HEK293 (cell line): ENCODE measurements around the gene MCHR1.
A peak's percentile ranks its signal among the peaks of the same experiment; 100 is the strongest.

ENCODE experiments used
- CTCF ChIA-PET: fragments of 350-600 bp; formaldehyde crosslinking; extraction: SDS; loops from one replicate; lab custom pipeline; 2021; ENCODE audit warnings: antibody characterized with exemption; lab: Yijun Ruan, JAX
- POLR2A ChIA-PET: fragments of 300-600 bp; formaldehyde crosslinking; extraction: SDS; loops from one replicate; lab custom pipeline; 2020; ENCODE audit warnings: antibody characterized with exemption, inconsistent platforms; lab: Yijun Ruan, JAX
- H3K27ac ChIP-seq: fragments of 200-500 bp; sonication (Bioruptor generic); 2 replicates; pipeline ENCODE4 v1.5.1; 2014; ENCODE audit warnings: low read depth, low read length, control low read depth, inconsistent platforms; ENCODE audit errors: extremely low read depth
- H3K36me3 ChIP-seq, 2 experiments: fragments of 200-500 bp in 1 of 2; sonication (Bioruptor generic) in 1 of 2; 1 replicate in 1 of 2; 2 replicates in 1 of 2; pipeline ENCODE4 v1.5.1; 2014 to 2017; ENCODE audit warnings: inconsistent platforms in 2 of 2, low read length in 2 of 2; ENCODE audit not compliant: control insufficient read depth in 2 of 2, insufficient read depth in 1 of 2
- H3K4me1 ChIP-seq: fragments of 200-500 bp; sonication (Bioruptor generic); 2 replicates; pipeline ENCODE4 v1.5.1; 2014; ENCODE audit warnings: mild to moderate bottlenecking, low read length, inconsistent platforms; ENCODE audit not compliant: control insufficient read depth, insufficient read depth
- H3K4me3 ChIP-seq: 2 replicates; pipeline ENCODE4 v1.5.1; 2011; ENCODE audit warnings: low read depth, mild to moderate bottlenecking, control low read depth, low read length, moderate library complexity
- H3K9me3 ChIP-seq: fragments of 200-500 bp; sonication (Bioruptor generic); 2 replicates; pipeline ENCODE4 v1.5.1; 2014; ENCODE audit warnings: low read depth, low read length, inconsistent platforms; ENCODE audit not compliant: control insufficient read depth, insufficient read depth
- FEZF1 ChIP-seq: fragments of 450-650 bp; formaldehyde crosslinking; IDR thresholded peaks from 2 replicates; pipeline ENCODE4 v1.5.1; 2016; ENCODE audit warnings: missing biosample characterization, missing genetic modification characterization
- HOXD13 ChIP-seq: sonication (generic); formaldehyde crosslinking; IDR thresholded peaks from 2 replicates; pipeline ENCODE4 v1.8.0; 2022; ENCODE audit warnings: missing genetic modification reagents, borderline replicate concordance
- KLF7 ChIP-seq: fragments of 450-650 bp; formaldehyde crosslinking; IDR thresholded peaks from 2 replicates; pipeline ENCODE4 v1.5.1; 2016; ENCODE audit warnings: missing biosample characterization, missing genetic modification characterization, borderline replicate concordance
- MEIS1 ChIP-seq: sonication (generic); formaldehyde crosslinking; IDR thresholded peaks from 2 replicates; pipeline ENCODE4 v1.8.1; 2022; ENCODE audit warnings: missing genetic modification reagents, mild to moderate bottlenecking, borderline replicate concordance
- PBX3 ChIP-seq: sonication (generic); formaldehyde crosslinking; IDR thresholded peaks from 2 replicates; pipeline ENCODE4 v1.8.1; 2022; ENCODE audit warnings: mild to moderate bottlenecking, moderate library complexity, missing genetic modification reagents
- SETDB1 ChIP-seq: IDR thresholded peaks from one replicate; pipeline ENCODE4 v1.6.1; 2017; ENCODE audit warnings: mild to moderate bottlenecking, low read length, moderate library complexity, mixed read lengths; ENCODE audit not compliant: insufficient read length
- YY1 ChIP-seq: fragments of 450-650 bp; formaldehyde crosslinking; IDR thresholded peaks from 2 replicates; pipeline ENCODE4 v1.5.1; 2018; ENCODE audit warnings: missing biosample characterization, missing genetic modification characterization
- ZNF302 ChIP-seq: fragments of 450-650 bp; formaldehyde crosslinking; IDR thresholded peaks from 2 replicates; pipeline ENCODE4 v1.5.1; 2016; ENCODE audit warnings: missing biosample characterization, missing genetic modification characterization, low read depth
- ZNF521 ChIP-seq: fragments of 450-650 bp; formaldehyde crosslinking; IDR thresholded peaks from 2 replicates; pipeline ENCODE4 v1.5.1; 2017; ENCODE audit warnings: missing biosample characterization, mild to moderate bottlenecking, missing genetic modification characterization
- ZNF580 ChIP-seq: fragments of 450-650 bp; formaldehyde crosslinking; IDR thresholded peaks from 2 replicates; pipeline ENCODE4 v1.5.1; 2016; ENCODE audit warnings: missing biosample characterization, missing genetic modification characterization
- ZNF600 ChIP-seq: fragments of 450-650 bp; formaldehyde crosslinking; IDR thresholded peaks from 2 replicates; pipeline ENCODE4 v1.5.1; 2016; ENCODE audit warnings: missing biosample characterization, missing genetic modification characterization
- ZNF658 ChIP-seq: fragments of 450-650 bp; formaldehyde crosslinking; IDR thresholded peaks from 2 replicates; pipeline ENCODE4; 2016; ENCODE audit warnings: missing biosample characterization, missing genetic modification characterization
- ZNF692 ChIP-seq: fragments of 450-650 bp; formaldehyde crosslinking; IDR thresholded peaks from 2 replicates; pipeline ENCODE4 v1.5.1; 2016; ENCODE audit warnings: missing biosample characterization, missing genetic modification characterization
- ZNF792 ChIP-seq: fragments of 450-650 bp; formaldehyde crosslinking; IDR thresholded peaks from 2 replicates; pipeline ENCODE4 v1.5.1; 2016; ENCODE audit warnings: missing biosample characterization, missing genetic modification characterization
- TF ChIP-seq, protein P1 (sequence below): fragments of 450-650 bp; IDR thresholded peaks from 2 replicates; pipeline ENCODE4 v1.5.1; 2018; ENCODE audit warnings: missing biosample characterization, mild to moderate bottlenecking, missing genetic modification characterization
- TF ChIP-seq, protein P2 (sequence below): fragments of 450-650 bp; formaldehyde crosslinking; IDR thresholded peaks from 2 replicates; pipeline ENCODE4 v1.5.0; 2017; ENCODE audit warnings: missing biosample characterization, missing genetic modification characterization, borderline replicate concordance

Gene MCHR1

DNA sequence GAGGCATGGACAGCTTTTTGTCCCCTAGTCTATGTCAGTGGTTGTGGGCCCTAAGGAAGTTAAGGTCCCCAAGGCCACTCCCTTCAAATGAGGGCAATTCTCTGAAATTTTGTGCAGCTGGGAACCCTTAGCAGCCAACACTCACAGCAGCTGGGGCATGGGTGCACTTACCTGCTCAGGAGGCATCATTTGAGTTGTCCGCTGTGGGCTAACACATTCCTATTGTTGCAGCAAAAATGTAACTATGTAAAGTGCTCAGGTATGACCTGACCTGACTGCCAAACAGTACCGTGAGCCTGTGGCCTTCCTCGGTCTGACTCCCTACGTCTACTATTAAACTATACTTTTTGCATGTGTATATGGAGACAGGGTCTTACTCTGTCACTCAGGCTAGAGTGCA, 37.0 kb upstream of the MCHR1 start (continued):
- no peak for TF ChIP-seq HOXD13 (CRISPR knock-in tag)
- no peak for TF ChIP-seq ZNF521
- TF ChIP-seq FEZF1 (tag by site-specific recombination) = no peak
- no peak for TF ChIP-seq ZNF792
- TF ChIP-seq MEIS1 = no peak
- TF ChIP-seq SETDB1 = no peak
- TF ChIP-seq ZNF692 (tag by site-specific recombination) = no peak
- TF ChIP-seq, all 188 proteins: peak for 0

- H3K27ac ChIP-seq = no peak overlapping the region
- TF ChIP-seq, protein P1, sequence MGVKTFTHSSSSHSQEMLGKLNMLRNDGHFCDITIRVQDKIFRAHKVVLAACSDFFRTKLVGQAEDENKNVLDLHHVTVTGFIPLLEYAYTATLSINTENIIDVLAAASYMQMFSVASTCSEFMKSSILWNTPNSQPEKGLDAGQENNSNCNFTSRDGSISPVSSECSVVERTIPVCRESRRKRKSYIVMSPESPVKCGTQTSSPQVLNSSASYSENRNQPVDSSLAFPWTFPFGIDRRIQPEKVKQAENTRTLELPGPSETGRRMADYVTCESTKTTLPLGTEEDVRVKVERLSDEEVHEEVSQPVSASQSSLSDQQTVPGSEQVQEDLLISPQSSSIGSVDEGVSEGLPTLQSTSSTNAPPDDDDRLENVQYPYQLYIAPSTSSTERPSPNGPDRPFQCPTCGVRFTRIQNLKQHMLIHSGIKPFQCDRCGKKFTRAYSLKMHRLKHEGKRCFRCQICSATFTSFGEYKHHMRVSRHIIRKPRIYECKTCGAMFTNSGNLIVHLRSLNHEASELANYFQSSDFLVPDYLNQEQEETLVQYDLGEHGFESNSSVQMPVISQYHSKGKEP (tag by site-specific recombination) = no peak
- TF ChIP-seq PBX3 (no peak), YY1 (tag by site-specific recombination) (0 out of 2 replicates have a peak, but pooled peaks have one; percentile 8), ZNF600 (tag by site-specific recombination) (no peak), ZNF580 (tag by site-specific recombination) (peak; percentile 48; the same call in 1 of the 2 replicates), ZNF302 (tag by site-specific recombination) (no peak), ZNF658 (tag by site-specific recombination) (no peak), KLF7 (tag by site-specific recombination) (no peak)
- TF ChIP-seq, protein P2, sequence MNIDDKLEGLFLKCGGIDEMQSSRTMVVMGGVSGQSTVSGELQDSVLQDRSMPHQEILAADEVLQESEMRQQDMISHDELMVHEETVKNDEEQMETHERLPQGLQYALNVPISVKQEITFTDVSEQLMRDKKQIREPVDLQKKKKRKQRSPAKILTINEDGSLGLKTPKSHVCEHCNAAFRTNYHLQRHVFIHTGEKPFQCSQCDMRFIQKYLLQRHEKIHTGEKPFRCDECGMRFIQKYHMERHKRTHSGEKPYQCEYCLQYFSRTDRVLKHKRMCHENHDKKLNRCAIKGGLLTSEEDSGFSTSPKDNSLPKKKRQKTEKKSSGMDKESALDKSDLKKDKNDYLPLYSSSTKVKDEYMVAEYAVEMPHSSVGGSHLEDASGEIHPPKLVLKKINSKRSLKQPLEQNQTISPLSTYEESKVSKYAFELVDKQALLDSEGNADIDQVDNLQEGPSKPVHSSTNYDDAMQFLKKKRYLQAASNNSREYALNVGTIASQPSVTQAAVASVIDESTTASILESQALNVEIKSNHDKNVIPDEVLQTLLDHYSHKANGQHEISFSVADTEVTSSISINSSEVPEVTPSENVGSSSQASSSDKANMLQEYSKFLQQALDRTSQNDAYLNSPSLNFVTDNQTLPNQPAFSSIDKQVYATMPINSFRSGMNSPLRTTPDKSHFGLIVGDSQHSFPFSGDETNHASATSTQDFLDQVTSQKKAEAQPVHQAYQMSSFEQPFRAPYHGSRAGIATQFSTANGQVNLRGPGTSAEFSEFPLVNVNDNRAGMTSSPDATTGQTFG (tag by site-specific recombination) = no peak
- POLR2A ChIA-PET = interaction anchor here (1.0 to 1.4 kb wide), 2 partner anchors 9 to 211 kb away, joined by 3 to 9 read pairs; partner anchors contain the start of genes MRTFA, ST13 and XPNPEP3
Observed at GRCh38 chr22:40645579-40646197, 33.6 kb upstream of the MCHR1 start.

More at GRCh38 chr22:40645579-40646197, 33.6 kb upstream of the MCHR1 start:
- Histone ChIP-seq H3K4me1 (peaks cover 3% of the 10 kb centered on the region; the same call in 1 of the 2 replicates), H3K4me3 (no peak overlapping the region), H3K9me3 (no peaks in the 10 kb centered on the region), H3K36me3 (no peaks in the 10 kb centered on the region)
- CTCF ChIA-PET = interaction anchor here (0.6 to 13.4 kb wide), 54 partner anchors 8 to 268 kb away, joined by 3 to 278 read pairs (median 5); partner anchors contain the start of gene MRTFA
